Gastroesophageal sphincter (tissue), 4 donors: Measurements from ENCODE around the gene FAM234A. TPM values are rescaled to one million over a fixed set of nuclear protein-coding genes. Genes with fewer than 3 reads are reported as not detected.

ENCODE experiments used
- ATAC-seq: fragments of 150-250 bp; one replicate; pipeline ENCODE4 v1.9.1; 2016; ENCODE audit warnings: mild to moderate bottlenecking, moderate library complexity
- H3K27ac ChIP-seq, 4 donors: fragments of 200-600 bp; sonication (generic) in 3 of 4; 1 replicate in 3 of 4; 2 replicates in 1 of 4; pipeline ENCODE4 v1.5.1; 2016 to 2019
- H3K27me3 ChIP-seq: fragments of 200-600 bp; sonication (generic); one replicate; pipeline ENCODE4 v1.5.1; 2019
- H3K36me3 ChIP-seq, 2 donors: fragments of 200-600 bp; sonication (generic); one replicate each; pipeline ENCODE4 v1.5.1; 2019; ENCODE audit warnings: control low read depth in 1 of 2
- H3K4me1 ChIP-seq, 3 donors: fragments of 200-600 bp; sonication (generic); 1 replicate in 2 of 3; 2 replicates in 1 of 3; pipeline ENCODE4 v1.5.1; 2016 to 2019; ENCODE audit warnings: control low read depth in 2 of 3
- H3K4me3 ChIP-seq, 2 donors: fragments of 200-600 bp; sonication (generic); one replicate each; pipeline ENCODE4 v1.5.1; 2019; ENCODE audit warnings: mild to moderate bottlenecking in 1 of 2, moderate library complexity in 1 of 2
- H3K9me3 ChIP-seq, 3 donors: fragments of 200-600 bp; sonication (generic); one replicate each; pipeline ENCODE4 v1.5.1; 2017 to 2019; ENCODE audit warnings: control low read depth in 2 of 3
- EP300 ChIP-seq: sonication (generic); formaldehyde crosslinking; IDR thresholded peaks from one replicate; pipeline ENCODE4 v1.6.1; 2017; ENCODE audit warnings: antibody characterized with exemption, mild to moderate bottlenecking
- POLR2A ChIP-seq, 2 donors: fragments of 450-650 bp; IDR thresholded peaks; one replicate each; pipeline ENCODE4 v1.6.1; 2017; ENCODE audit warnings: antibody characterized with exemption in 2 of 2, mild to moderate bottlenecking in 2 of 2, moderate library complexity in 1 of 2
- POLR2AphosphoS5 ChIP-seq: sonication (generic); formaldehyde crosslinking; IDR thresholded peaks from one replicate; pipeline ENCODE4 v1.6.1; 2017; ENCODE audit warnings: antibody characterized with exemption
- WGBS, 2 donors: methylation state at CpG; one replicate each; pipeline ENCODE4 v1.1.5; 2018; ENCODE audit warnings: low coverage in 1 of 2; 5-methylcytosine and 5-hydroxymethylcytosine counted together
- total RNA-seq, 4 donors: library from RNA; depleted of rRNA; stranded (reverse); fragments of >200 nt; gene quantifications; one replicate each; pipeline ENCODE4 v1.1.0, GENCODE V29; 2016
- TF ChIP-seq, protein P1 (sequence below), 4 experiments: fragments of 200-600 bp in 2 of 4; fragments of 450-650 bp in 2 of 4; sonication (generic) in 1 of 4; IDR thresholded peaks; one replicate each; pipeline ENCODE4 v1.5.1; 2017 to 2019; ENCODE audit warnings: antibody characterized with exemption in 4 of 4, mild to moderate bottlenecking in 2 of 4, moderate library complexity in 2 of 4

The FAM234A gene
- total RNA-seq, 4 donors from 2014 or later = 54.5 to 123 (median 93.2) TPM

DNA sequence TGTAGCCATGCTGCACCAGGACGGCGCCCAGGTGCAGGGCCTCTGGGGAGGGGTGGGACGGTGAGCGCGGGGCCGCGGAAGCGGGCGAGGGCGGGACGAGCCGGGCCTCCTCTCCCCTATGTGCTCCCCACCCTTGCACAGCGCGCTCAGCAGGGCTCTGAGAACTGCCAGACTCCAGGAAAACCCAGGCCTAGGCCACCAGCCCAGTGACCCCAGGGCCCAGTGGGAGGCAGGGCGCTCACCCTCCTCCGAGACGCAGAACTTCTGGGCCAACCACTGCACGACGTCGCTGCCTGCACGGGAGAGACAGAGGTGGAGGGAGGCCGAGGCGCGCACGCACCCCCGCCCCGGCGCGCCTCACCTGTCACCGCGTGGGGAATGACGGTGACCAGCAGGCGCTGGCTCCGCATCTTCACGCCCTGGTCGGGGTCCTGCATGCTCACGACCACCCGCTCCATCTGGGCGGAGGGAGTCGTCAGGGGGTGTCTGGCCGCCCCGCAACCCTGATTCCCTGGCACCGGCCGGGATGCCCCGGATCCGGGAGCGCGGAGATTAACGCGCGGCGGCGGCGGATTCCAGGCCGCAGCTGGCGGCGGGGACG, 40.5 kb downstream of the FAM234A start:
- peak; percentile 19 for ATAC-seq
- H3K27ac ChIP-seq = peak overlapping the region in 3 of 4 donors; percentile 45 to 66 (median 47)
- peaks cover 0 to 26% (median 6%) of the 10 kb centered on the region in 3 donors for H3K4me1 ChIP-seq
- no peaks in the 10 kb centered on the region for H3K9me3 ChIP-seq
- TF ChIP-seq POLR2AphosphoS5 (no peak), POLR2A (IDR thresholded peaks at IDR 0.05) (no peak), EP300 (no peak)
- TF ChIP-seq, protein P1, sequence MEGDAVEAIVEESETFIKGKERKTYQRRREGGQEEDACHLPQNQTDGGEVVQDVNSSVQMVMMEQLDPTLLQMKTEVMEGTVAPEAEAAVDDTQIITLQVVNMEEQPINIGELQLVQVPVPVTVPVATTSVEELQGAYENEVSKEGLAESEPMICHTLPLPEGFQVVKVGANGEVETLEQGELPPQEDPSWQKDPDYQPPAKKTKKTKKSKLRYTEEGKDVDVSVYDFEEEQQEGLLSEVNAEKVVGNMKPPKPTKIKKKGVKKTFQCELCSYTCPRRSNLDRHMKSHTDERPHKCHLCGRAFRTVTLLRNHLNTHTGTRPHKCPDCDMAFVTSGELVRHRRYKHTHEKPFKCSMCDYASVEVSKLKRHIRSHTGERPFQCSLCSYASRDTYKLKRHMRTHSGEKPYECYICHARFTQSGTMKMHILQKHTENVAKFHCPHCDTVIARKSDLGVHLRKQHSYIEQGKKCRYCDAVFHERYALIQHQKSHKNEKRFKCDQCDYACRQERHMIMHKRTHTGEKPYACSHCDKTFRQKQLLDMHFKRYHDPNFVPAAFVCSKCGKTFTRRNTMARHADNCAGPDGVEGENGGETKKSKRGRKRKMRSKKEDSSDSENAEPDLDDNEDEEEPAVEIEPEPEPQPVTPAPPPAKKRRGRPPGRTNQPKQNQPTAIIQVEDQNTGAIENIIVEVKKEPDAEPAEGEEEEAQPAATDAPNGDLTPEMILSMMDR (IDR thresholded peaks at IDR 0.05) = no peak
- H3K27me3 ChIP-seq = peaks cover 20% of the 10 kb centered on the region
- no CpG with 5 or more reads among the region's 58 CpGs for WGBS, 2 donors
- H3K36me3 ChIP-seq = no peaks in the 10 kb centered on the region
- peak overlapping the region; percentile 34 to 67 for H3K4me3 ChIP-seq

GRCh38 chr16:275786-276232, 41.2 kb downstream of the FAM234A start, which contains the start of gene RGS11:
TSS of gene RGS11 (minus strand) at chr16:275944. CDS start at chr16:275911, 33 bp downstream.
- Histone ChIP-seq H3K9me3 (no peaks in the 10 kb centered on the region), H3K27ac (peak within 1 kb of the TSS in 3 of 4 donors; percentile 45 to 66 (median 47)), H3K4me3 (peak within 1 kb of the TSS; percentile 34 to 67), H3K4me1 (peaks cover 0 to 31% (median 9%) of the 10 kb centered on the region in 3 donors), H3K27me3 (peaks cover 24% of the 10 kb centered on the region), H3K36me3 (no peaks in the 10 kb centered on the region)
- WGBS, 2 donors = no CpG with 5 or more reads among the region's 56 CpGs
- TF ChIP-seq EP300 (no peak), POLR2AphosphoS5 (no peak)
- ATAC-seq = peak; percentile 52

- Histone ChIP-seq H3K9me3 (no peaks in the 10 kb centered on the region), H3K36me3 (no peaks in the 10 kb centered on the region), H3K4me3 (peak overlapping the region in 1 of 2 donors; percentile 67), H3K4me1 (peaks cover 0 to 38% (median 12%) of the 10 kb centered on the region in 3 donors), H3K27me3 (peaks cover 32% of the 10 kb centered on the region), H3K27ac (peak overlapping the region in 2 of 4 donors; percentile 47 to 66)
- TF ChIP-seq POLR2A (IDR thresholded peaks at IDR 0.05) (no peak), EP300 (no peak), POLR2AphosphoS5 (no peak)
- TF ChIP-seq, protein P1 (IDR thresholded peaks at IDR 0.05) = no peak
- no peak for ATAC-seq
- 69 to 80% methylated on average over 4 to 11 of the region's 20 CpGs for WGBS, 2 donors
These were observed 41.9 kb downstream of the FAM234A start for GRCh38 chr16:276426-277077.

DNA sequence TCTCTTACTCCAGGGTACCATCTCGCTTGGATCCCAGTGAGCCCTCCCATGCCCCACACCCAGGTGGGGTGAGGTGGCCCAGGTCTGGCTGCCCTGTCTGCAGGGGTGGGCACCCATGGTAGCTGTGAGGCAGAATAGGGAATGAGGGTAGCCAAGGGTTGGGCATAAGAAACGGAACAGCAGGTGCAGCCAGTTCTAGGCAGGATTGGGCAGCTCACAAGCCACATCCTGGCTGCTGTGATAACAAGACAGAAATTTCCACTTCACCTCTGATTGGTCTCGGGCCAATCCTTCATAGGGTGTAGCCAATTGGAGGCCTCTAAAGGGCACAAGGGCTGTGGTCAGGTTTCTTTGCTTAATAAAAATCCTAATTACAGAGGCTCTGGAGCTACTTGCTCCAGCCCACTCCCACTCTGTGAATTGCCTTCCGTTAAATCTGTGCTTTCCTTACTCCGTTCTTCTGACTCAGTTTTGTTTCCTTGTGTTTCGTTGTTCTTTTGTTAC, 44.3 kb downstream of the FAM234A start:
- ATAC-seq = no peak
- H3K4me3 ChIP-seq = no peak overlapping the region
- H3K27me3 ChIP-seq = peaks cover 51% of the 10 kb centered on the region
- peaks cover 0 to 41% (median 12%) of the 10 kb centered on the region in 3 donors for H3K4me1 ChIP-seq
- no peaks in the 10 kb centered on the region for H3K9me3 ChIP-seq
- H3K27ac ChIP-seq = no peak overlapping the region
- TF ChIP-seq POLR2A (IDR thresholded peaks at IDR 0.05) (no peak), EP300 (no peak), POLR2AphosphoS5 (no peak)
- TF ChIP-seq, protein P1 (IDR thresholded peaks at IDR 0.05) = no peak
- 60 to 62% methylated on average over 1 to 5 of the region's 6 CpGs for WGBS, 2 donors
- no peaks in the 10 kb centered on the region for H3K36me3 ChIP-seq

- H3K9me3 ChIP-seq = no peaks in the 10 kb centered on the region
- no peak overlapping the region for H3K4me3 ChIP-seq
- ATAC-seq = no peak
- H3K36me3 ChIP-seq = no peaks in the 10 kb centered on the region
- H3K27ac ChIP-seq = no peak overlapping the region
- 83% methylated on average over 2 of the region's 7 CpGs; no CpG with 5 or more reads in 1 of the 2 donors for WGBS, 2 donors
- H3K4me1 ChIP-seq = peaks cover 0 to 38% (median 12%) of the 10 kb centered on the region in 3 donors
- TF ChIP-seq POLR2A (IDR thresholded peaks at IDR 0.05) = no peak
- TF ChIP-seq EP300 = no peak
- no peak for TF ChIP-seq POLR2AphosphoS5
- TF ChIP-seq, protein P1 (IDR thresholded peaks at IDR 0.05) = no peak
- H3K27me3 ChIP-seq = peaks cover 49% of the 10 kb centered on the region
These were observed 44.9 kb downstream of the FAM234A start for GRCh38 chr16:279531-279930.
